Stimulated activated CD4-positive, alpha-beta T cell treated with anti-CD3 and anti-CD28 coated beads, Interleukin-4, amount 100 ng/mL, for 1 hour (primary cell): ENCODE measurements around the gene SHISA5.

ENCODE experiments used
- DNase-seq: peaks from one replicate; pipeline ENCODE4 v3.0.0-alpha.2; 2020

The SHISA5 gene

GRCh38 chr3:48456456-48456855, 47.5 kb downstream of the SHISA5 start:
- DNase-seq, result no peak

- DNase-seq, result no peak
Observed at GRCh38 chr3:48451270-48451669, 52.7 kb downstream of the SHISA5 start.

- DNase-seq, result peak; percentile 86
Observed at GRCh38 chr3:48446425-48447193, 57.4 kb downstream of the SHISA5 start, which contains the start of gene ATRIP. Gene ATRIP (plus strand): TSS chr3:48446737. CDS start chr3:48446846, 109 bp downstream.

- DNase-seq, result no peak
Observed at GRCh38 chr3:48446043-48446424, 57.9 kb downstream of the SHISA5 start.

- DNase-seq, result no peak
Observed at GRCh38 chr3:48445277-48445882, 58.6 kb downstream of the SHISA5 start.

GRCh38 chr3:48441940-48442339, 62.0 kb downstream of the SHISA5 start:
- no peak for DNase-seq

- DNase-seq, result peak; percentile 21
Observed at GRCh38 chr3:48440590-48440958, 63.4 kb downstream of the SHISA5 start.

- DNase-seq, result peak; percentile 98
Observed at GRCh38 chr3:48439820-48440589, 64.0 kb downstream of the SHISA5 start, which contains the start of the genes CCDC51 and TMA7. Gene CCDC51 (minus strand): TSS chr3:48440119. CDS start chr3:48435128, 4,991 bp downstream. Gene TMA7 (plus strand): TSS chr3:48440257. CDS start chr3:48440297, 40 bp downstream.

- no peak for DNase-seq
Observed at GRCh38 chr3:48437812-48438211, 66.2 kb downstream of the SHISA5 start.

GRCh38 chr3:48436855-48437254, 67.1 kb downstream of the SHISA5 start:
- DNase-seq, result no peak

GRCh38 chr3:48436477-48436787, 67.5 kb downstream of the SHISA5 start:
- DNase-seq, result no peak

GRCh38 chr3:48435774-48436476, 68.0 kb downstream of the SHISA5 start:
- DNase-seq, result peak; percentile 83

GRCh38 chr3:48435223-48435595, 68.8 kb downstream of the SHISA5 start:
- DNase-seq, result no peak

- DNase-seq, result no peak
Observed at GRCh38 chr3:48434591-48435222, 69.3 kb downstream of the SHISA5 start.

GRCh38 chr3:48433472-48434118, 70.4 kb downstream of the SHISA5 start:
- DNase-seq, result no peak

GRCh38 chr3:48432411-48433371, 71.3 kb downstream of the SHISA5 start:
- DNase-seq, result no peak

GRCh38 chr3:48431224-48432029, 72.5 kb downstream of the SHISA5 start:
- DNase-seq, result no peak

- no peak for DNase-seq
Observed at GRCh38 chr3:48430708-48431101, 73.3 kb downstream of the SHISA5 start.

GRCh38 chr3:48429960-48430707, 73.8 kb downstream of the SHISA5 start, which contains the start of gene PLXNB1:
Gene PLXNB1 (minus strand): TSS chr3:48430086. CDS start chr3:48424611, 5,475 bp downstream.
- DNase-seq, result peak; percentile 27
